Measurements from ENCODE around the gene LIF. TPM values are rescaled to one million over a fixed set of nuclear protein-coding genes. Genes with fewer than 3 reads are reported as not detected.

Gene LIF
- total RNA-seq, 4 donors from 2014 or later, result 0.30 to 0.84 (median 0.72) TPM

- peak overlapping the region in 3 of 4 donors; percentile 30 to 73 (median 70) for H3K27ac ChIP-seq
- H3K27me3 ChIP-seq, result no peaks in the 10 kb centered on the region
- no peak for DNase-seq (ENCODE audit: low spot score in 2 of 2)
- no peaks in the 10 kb centered on the region for H3K9me3 ChIP-seq
- no peak for TF ChIP-seq EP300 (IDR thresholded peaks at IDR 0.05)
- no peak for TF ChIP-seq CTCF (IDR thresholded peaks at IDR 0.05)
- no peak for TF ChIP-seq POLR2A (IDR thresholded peaks at IDR 0.05)
- 72 to 81% methylated on average over 14 of the region's 14 CpGs for WGBS, 2 donors
- no peaks in the 10 kb centered on the region for H3K36me3 ChIP-seq
- H3K4me1 ChIP-seq, result peaks cover 0 to 9% (median 5%) of the 10 kb centered on the region in 4 donors
- peak overlapping the region in 1 of 4 donors; percentile 42 for H3K4me3 ChIP-seq
Observed at GRCh38 chr22:30267382-30268302, 21.1 kb upstream of the LIF start.

GRCh38 chr22:30266445-30267381 lies 20.2 kb upstream of the LIF start, which contains the start of gene OSM:
TSS of gene OSM (minus strand) at chr22:30266851. CDS start at chr22:30266799, 52 bp downstream.
- peak in 1 of 2 donors; percentile 45 for DNase-seq (ENCODE audit: low spot score in 2 of 2)
- no peaks in the 10 kb centered on the region for H3K36me3 ChIP-seq
- H3K4me1 ChIP-seq, result peaks cover 0 to 11% (median 5%) of the 10 kb centered on the region in 4 donors
- H3K9me3 ChIP-seq, result no peaks in the 10 kb centered on the region
- H3K27me3 ChIP-seq, result no peaks in the 10 kb centered on the region
- TF ChIP-seq POLR2A (IDR thresholded peaks at IDR 0.05), result no peak
- TF ChIP-seq CTCF (IDR thresholded peaks at IDR 0.05), result no peak
- peak in 1 of 2 donors; percentile 46 for TF ChIP-seq EP300 (IDR thresholded peaks at IDR 0.05)
- peak within 1 kb of the TSS; percentile 11 to 42 (median 24) for H3K4me3 ChIP-seq
- peak within 1 kb of the TSS in 3 of 4 donors; percentile 62 to 73 (median 70) for H3K27ac ChIP-seq
- 73 to 76% methylated on average over 34 to 35 of the region's 35 CpGs for WGBS, 2 donors

GRCh38 chr22:30265823-30266444 lies 19.4 kb upstream of the LIF start:
- H3K4me3 ChIP-seq, result peak overlapping the region in 3 of 4 donors; percentile 13 to 42 (median 34)
- H3K9me3 ChIP-seq, result no peaks in the 10 kb centered on the region
- H3K4me1 ChIP-seq, result peaks cover 0 to 11% (median 5%) of the 10 kb centered on the region in 4 donors
- no peak for DNase-seq (ENCODE audit: low spot score in 2 of 2)
- TF ChIP-seq CTCF (IDR thresholded peaks at IDR 0.05), result no peak
- peak in 1 of 2 donors; percentile 65 for TF ChIP-seq EP300 (IDR thresholded peaks at IDR 0.05)
- TF ChIP-seq POLR2A (IDR thresholded peaks at IDR 0.05), result peak in 1 of 2 donors; percentile 27
- no peaks in the 10 kb centered on the region for H3K27me3 ChIP-seq
- no peaks in the 10 kb centered on the region for H3K36me3 ChIP-seq
- peak overlapping the region in 3 of 4 donors; percentile 62 to 73 (median 70) for H3K27ac ChIP-seq
- 65 to 69% methylated on average over 8 to 23 of the region's 24 CpGs for WGBS, 2 donors

- Histone ChIP-seq H3K27me3 (no peaks in the 10 kb centered on the region), H3K4me3 (peak overlapping the region in 1 of 4 donors; percentile 42), H3K36me3 (no peaks in the 10 kb centered on the region), H3K27ac (peak overlapping the region in 1 of 4 donors; percentile 70), H3K4me1 (peaks cover 0 to 11% (median 5%) of the 10 kb centered on the region in 4 donors), H3K9me3 (no peaks in the 10 kb centered on the region)
- WGBS, 2 donors, result 91 to 94% methylated on average over 9 of the region's 9 CpGs
- no peak for TF ChIP-seq POLR2A (IDR thresholded peaks at IDR 0.05)
- DNase-seq (ENCODE audit: low spot score in 2 of 2), result no peak
Observed at GRCh38 chr22:30265131-30265720, 18.7 kb upstream of the LIF start.

All from tibial nerve (tissue), 4 donors.